Smooth muscle cell (in vitro differentiated cells): ENCODE results near the gene ITGAE. TPM values are rescaled to one million over a fixed set of nuclear protein-coding genes. Genes with fewer than 3 reads are reported as not detected.
A peak's percentile ranks its signal among the peaks of the same experiment; 100 is the strongest.

Experiments used
- DNase-seq: peaks from one replicate; lab custom pipeline; 2025; ENCODE audit not compliant: unreplicated experiment; lab: John Stamatoyannopoulos, UW
- H2AFZ ChIP-seq: fragments of 200-600 bp; sonication (generic); 2 replicates; pipeline ENCODE4 v1.6.0; 2016; ENCODE audit warnings: antibody characterized with exemption, low read depth, mild to moderate bottlenecking
- H3F3A ChIP-seq: fragments of 200-600 bp; sonication (generic); 2 replicates; pipeline ENCODE4 v1.6.0; 2017; ENCODE audit warnings: antibody characterized with exemption, low read depth
- H3K27ac ChIP-seq: fragments of 200-600 bp; sonication (generic); 2 replicates; pipeline ENCODE4 v1.5.1; 2016; ENCODE audit warnings: low read depth, mild to moderate bottlenecking
- H3K27me3 ChIP-seq: fragments of 200-600 bp; sonication (generic); 2 replicates; pipeline ENCODE4 v1.6.1; 2016; ENCODE audit warnings: low read depth, mild to moderate bottlenecking
- H3K36me3 ChIP-seq: fragments of 200-600 bp; sonication (generic); 2 replicates; pipeline ENCODE4 v1.5.1; 2016; ENCODE audit warnings: low read depth
- H3K4me1 ChIP-seq: fragments of 200-600 bp; sonication (generic); 2 replicates; pipeline ENCODE4 v1.5.1; 2016; ENCODE audit warnings: low read depth
- H3K4me2 ChIP-seq: fragments of 200-600 bp; sonication (generic); 2 replicates; pipeline ENCODE4 v1.6.0; 2016; ENCODE audit warnings: mild to moderate bottlenecking
- H3K4me3 ChIP-seq: fragments of 200-600 bp; sonication (generic); 2 replicates; pipeline ENCODE4 v1.5.1; 2016; ENCODE audit warnings: mild to moderate bottlenecking
- H3K79me2 ChIP-seq: fragments of 200-600 bp; sonication (generic); 2 replicates; pipeline ENCODE4 v1.6.0; 2016; ENCODE audit warnings: low read depth, mild to moderate bottlenecking
- H3K9ac ChIP-seq: fragments of 200-600 bp; sonication (generic); 2 replicates; pipeline ENCODE4 v1.6.0; 2016; ENCODE audit warnings: low read depth
- H3K9me3 ChIP-seq: fragments of 200-600 bp; sonication (generic); replicated peaks from 2 replicates; pipeline ENCODE4 v1.5.1; 2016; ENCODE audit warnings: low read depth
- H4K20me1 ChIP-seq: fragments of 200-600 bp; sonication (generic); 2 replicates; pipeline ENCODE4 v1.6.0; 2016; ENCODE audit warnings: low read depth
- CTCF ChIP-seq: fragments of 200-600 bp; sonication (generic); IDR thresholded peaks from 2 replicates; pipeline ENCODE4 v1.5.1; 2017; ENCODE audit warnings: borderline replicate concordance, mild to moderate bottlenecking, antibody characterized with exemption; ENCODE audit not compliant: insufficient read depth, poor library complexity, severe bottlenecking
- WGBS: methylation state at CpG from one replicate; pipeline ENCODE4 v1.1.7; 2016; ENCODE audit warnings: low lambda C conversion rate; 5-methylcytosine and 5-hydroxymethylcytosine counted together
- polyA plus RNA-seq: library from polyadenylated mRNA; unstranded; fragments of >200 nt; fragmentation: Nextera tagmentation; extraction: Ambion mirVana; gene quantifications from 2 replicates; pipeline ENCODE4 v1.2.1, GENCODE V29; 2016
- total RNA-seq: library from RNA; depleted of rRNA; stranded (reverse); fragments of >200 nt; gene quantifications from 2 replicates; pipeline ENCODE4 v1.2.3, GENCODE V29; 2014

Gene ITGAE
- total and polyA plus RNA-seq, 2 experiments from 2014 or later: 43.8 to 66.7 TPM

- WGBS: 88% methylated on average over 6 of the region's 6 CpGs
- Histone ChIP-seq H2AFZ (no peak overlapping the region), H3K9ac (no peak overlapping the region), H3F3A (no peaks in the 10 kb centered on the region), H3K4me1 (no peaks in the 10 kb centered on the region), H3K9me3 (no peaks in the 10 kb centered on the region), H4K20me1 (no peaks in the 10 kb centered on the region), H3K27me3 (no peaks in the 10 kb centered on the region), H3K4me2 (no peak overlapping the region), H3K36me3 (no peaks in the 10 kb centered on the region), H3K27ac (no peak overlapping the region), H3K4me3 (no peak overlapping the region), H3K79me2 (no peaks in the 10 kb centered on the region)
- TF ChIP-seq CTCF: no peak
- no peak for DNase-seq
Observed at GRCh38 chr17:3780986-3781385, 20.0 kb downstream of the ITGAE start.

GRCh38 chr17:3777366-3778120, 23.4 kb downstream of the ITGAE start:
- Histone ChIP-seq H3K9ac (no peak overlapping the region), H3K27me3 (no peaks in the 10 kb centered on the region), H3F3A (no peaks in the 10 kb centered on the region), H2AFZ (no peak overlapping the region), H3K79me2 (no peaks in the 10 kb centered on the region), H3K4me2 (no peak overlapping the region), H3K4me1 (no peaks in the 10 kb centered on the region), H3K4me3 (no peak overlapping the region), H3K9me3 (no peaks in the 10 kb centered on the region), H4K20me1 (no peaks in the 10 kb centered on the region), H3K27ac (no peak overlapping the region), H3K36me3 (no peaks in the 10 kb centered on the region)
- no peak for TF ChIP-seq CTCF
- 95% methylated on average over 20 of the region's 20 CpGs for WGBS
- no peak for DNase-seq

GRCh38 chr17:3773966-3774365, 27.0 kb downstream of the ITGAE start:
- WGBS: 97% methylated on average over 3 of the region's 3 CpGs
- Histone ChIP-seq H2AFZ (no peak overlapping the region), H3F3A (no peaks in the 10 kb centered on the region), H3K4me2 (peak overlapping the region; percentile 72), H3K9ac (no peak overlapping the region), H3K27me3 (no peaks in the 10 kb centered on the region), H3K4me3 (no peak overlapping the region), H3K79me2 (no peaks in the 10 kb centered on the region), H3K36me3 (no peaks in the 10 kb centered on the region), H3K4me1 (no peaks in the 10 kb centered on the region), H4K20me1 (no peaks in the 10 kb centered on the region), H3K9me3 (no peaks in the 10 kb centered on the region), H3K27ac (peak overlapping the region; percentile 63)
- DNase-seq: no peak
- TF ChIP-seq CTCF: no peak

- Histone ChIP-seq H3K9me3 (no peaks in the 10 kb centered on the region), H3F3A (no peaks in the 10 kb centered on the region), H3K9ac (no peak overlapping the region), H3K36me3 (no peaks in the 10 kb centered on the region), H3K4me1 (no peaks in the 10 kb centered on the region), H3K79me2 (no peaks in the 10 kb centered on the region), H3K4me2 (peak overlapping the region; percentile 72), H3K27ac (peak overlapping the region; percentile 63), H4K20me1 (no peaks in the 10 kb centered on the region), H3K27me3 (no peaks in the 10 kb centered on the region), H2AFZ (peak overlapping the region; percentile 54), H3K4me3 (no peak overlapping the region)
- 48% methylated on average over 4 of the region's 5 CpGs for WGBS
- no peak for TF ChIP-seq CTCF
- DNase-seq: no peak
Observed at GRCh38 chr17:3773511-3773910, 27.5 kb downstream of the ITGAE start.
